ENCODE data around the gene ZNF519.
"Not testable (repeated sequence)": the region's sequence is repeated elsewhere in the genome, so short reads cannot be mapped to it uniquely, and the experiment has no call there.

DNA sequence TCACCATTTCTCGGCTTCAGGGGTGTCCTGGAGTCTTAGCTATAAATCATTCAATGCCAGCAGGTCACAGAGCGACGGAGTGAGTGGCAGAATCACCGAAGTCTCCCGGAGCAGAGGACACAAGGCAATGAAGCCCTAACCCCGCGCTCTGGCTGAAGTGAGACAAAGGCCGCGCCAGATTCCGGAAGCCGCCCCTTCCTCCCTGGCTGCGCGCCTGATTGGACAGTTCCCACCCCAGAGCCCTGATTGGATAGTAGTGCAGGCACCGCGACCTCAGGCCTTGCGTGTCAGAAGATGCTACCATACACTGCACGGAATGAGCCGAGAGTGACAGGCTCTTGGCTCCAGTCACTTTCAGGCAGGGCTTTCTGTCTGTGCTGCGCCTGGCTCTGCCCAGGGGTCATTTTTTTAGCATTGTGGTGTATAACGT, at the start of gene ZNF519:
- TF ChIP-seq YY1 (IDR thresholded peaks at IDR 0.05; ENCODE audit: insufficient read depth, insufficient read length); ZNF274 (IDR thresholded peaks at IDR 0.05; ENCODE audit: low read depth, low read length); SUZ12 (IDR thresholded peaks at IDR 0.05; ENCODE audit: extremely low read depth, insufficient read depth, insufficient read length): not testable (repeated sequence)
